Heart left ventricle (tissue), 16 donors: Measurements from ENCODE around the gene IL34. TPM values are rescaled to one million over a fixed set of nuclear protein-coding genes. Genes with fewer than 3 reads are reported as not detected.

Experiments
- ATAC-seq, 4 donors: fragments of 200-7000 bp; cut with Tn5 transposase; one replicate each; pipeline ENCODE4 v1.9.1; 2020 to 2022; ENCODE audit warnings: moderate library complexity in 4 of 4, mild to moderate bottlenecking in 3 of 4, moderate number of reproducible peaks in 1 of 4
- DNase-seq, 5 donors: peaks; one replicate each; pipeline ENCODE4 v3.0.0-alpha.2; 2020
- H3K27ac ChIP-seq, 12 donors: fragments of 200-600 bp; sonication (generic) in 4 of 12; one replicate each; pipeline versions ENCODE4 v1.5.0 to v1.8.0; 2016 to 2022; ENCODE audit warnings: mild to moderate bottlenecking in 2 of 12
- H3K27me3 ChIP-seq, 9 donors: fragments of 200-600 bp; sonication (generic) in 2 of 9; one replicate each; pipeline versions ENCODE4 v1.5.1 to v1.8.0; 2016 to 2022; ENCODE audit warnings: mild to moderate bottlenecking in 3 of 9
- H3K36me3 ChIP-seq, 9 donors: fragments of 200-600 bp; sonication (generic) in 2 of 9; one replicate each; pipeline versions ENCODE4 v1.5.0 to v1.8.0; 2018 to 2022; ENCODE audit warnings: mild to moderate bottlenecking in 2 of 9
- H3K4me1 ChIP-seq, 12 donors: fragments of 200-600 bp; sonication (generic) in 4 of 12; one replicate each; pipeline versions ENCODE4 v1.5.0 to v1.8.0; 2016 to 2022; ENCODE audit warnings: mild to moderate bottlenecking in 3 of 12
- H3K4me3 ChIP-seq, 12 donors: fragments of 200-600 bp; sonication (generic) in 4 of 12; one replicate each; pipeline versions ENCODE4 v1.5.0 to v1.8.0; 2017 to 2022; ENCODE audit warnings: mild to moderate bottlenecking in 9 of 12, moderate library complexity in 4 of 12
- H3K9me3 ChIP-seq, 12 donors: fragments of 200-600 bp; sonication (generic) in 4 of 12; one replicate each; pipeline versions ENCODE4 v1.5.0 to v1.8.0; 2016 to 2022; ENCODE audit warnings: mild to moderate bottlenecking in 1 of 12
- POLR2A ChIP-seq, 2 donors: fragments of 450-650 bp; IDR thresholded peaks; one replicate each; pipeline ENCODE4 v1.6.1; 2017; ENCODE audit warnings: antibody characterized with exemption in 2 of 2, mild to moderate bottlenecking in 2 of 2, moderate library complexity in 2 of 2
- WGBS, 4 donors: extraction: QIAGEN DNeasy Blood & Tissue Kit in 2 of 4; methylation state at CpG; one replicate each; pipeline versions ENCODE4 v1.1.5 to v1.1.7; 2013 to 2018; 5-methylcytosine and 5-hydroxymethylcytosine counted together
- intact Hi-C, 10 donors: fragments of 100-400 bp; cut with DNase I; formaldehyde crosslinking; loops; one replicate each; pipeline versions ENCODE4 v1.11.1 to v1.14.2; 2022
- polyA plus RNA-seq, 2 donors: library from polyadenylated mRNA; stranded (reverse); fragments of 200-250 nt; gene quantifications; one replicate each; pipeline ENCODE4 v1.2.3, GENCODE V29; 2013
- total RNA-seq, 9 donors: library from RNA; depleted of rRNA in 2 of 9; stranded (reverse); fragments of >200 nt in 2 of 9; fragmentation: NEBNext Ultra II Directional in 3 of 9; extraction: Animal tissue kit (Norgen Biotek cat#: 25700) in 3 of 9; gene quantifications; one replicate each; pipeline versions ENCODE4 v1.1.0 to v1.2.4, GENCODE V29; 2016 to 2023
- TF ChIP-seq, protein P1 (sequence below), 12 donors: fragments of 200-600 bp; sonication (generic) in 4 of 12; IDR thresholded peaks; one replicate each; pipeline versions ENCODE4 v1.5.0 to v1.8.0; 2018 to 2022; ENCODE audit warnings: antibody characterized with exemption in 12 of 12, mild to moderate bottlenecking in 5 of 12
- donor health status: ischemic (EF 13 %, LVEDD 7.1; RV severe dilation, severe dysfunction).
- donor health status: healthy with polysubstance abuse.
- donor health status: DM: no; HTN: yes; CAD: no.
- donor health status: DM: no; HTN: no; CAD: no.
- donor health status: ischemic (EF 25% LVEDD 6.9; RV normal size, moderate dysfunction).
- donor health status: ischemic (EF 25% LVEDD 5.7; RV mildly dilated, moderate dysfunction).
- donor health status: healthy.
- donor health status: DM: yes; HTN: yes; CAD: no.
- donor health status: ischemic (EF 35%, LVEDD 5.7; RV mildly dilated, moderate dysfunction).
- donor health status: nonischemic (EF 11% LVEDD 7.7; RV severe dilation, severe dysfunction).
- donor health status: DM: yes; HTN: yes; CAD: no.
- donor health status: PGD.
- donor health status: ischemic (EF 29% LVEDD 5.4; RV normal size, mild dysfunction).
- donor health status: nonischemic (EF 23%, LVEDD 6.1; RV moderate dilation, normal function).

The IL34 gene
- total and polyA plus RNA-seq, 11 donors: 0.49 to 6.5 (median 2.5) TPM

DNA sequence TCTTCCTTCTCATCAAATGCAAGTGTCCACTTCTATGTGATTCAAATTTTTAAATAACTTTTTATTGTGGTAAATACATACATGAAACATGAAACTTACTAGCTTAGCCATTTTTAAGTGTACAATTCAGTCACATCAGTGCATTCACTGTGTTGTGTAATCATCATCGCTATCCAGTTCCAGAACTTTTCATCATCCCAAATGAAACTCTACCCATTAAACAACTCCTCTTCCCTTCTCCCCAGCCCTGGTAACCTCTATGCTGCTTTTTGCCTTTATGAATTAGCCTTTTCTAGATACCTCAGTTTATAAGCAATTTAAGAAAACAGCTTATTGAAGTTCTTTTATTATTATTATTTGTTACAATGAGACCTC, 41.1 kb upstream of the IL34 start:
- peaks cover 0 to 7% (median 1%) of the 10 kb centered on the region in 12 donors for H3K4me1 ChIP-seq
- H3K36me3 ChIP-seq: no peaks in the 10 kb centered on the region
- no peaks in the 10 kb centered on the region for H3K27me3 ChIP-seq
- intact Hi-C loops: no loop called here
- no peaks in the 10 kb centered on the region for H3K9me3 ChIP-seq
- 78 to 87% (median 82%) methylated on average over 1 of the region's 1 CpG for WGBS, 4 donors
- DNase-seq (no peak), ATAC-seq (no peak)
- H3K4me3 ChIP-seq: no peak overlapping the region
- TF ChIP-seq, protein P1, sequence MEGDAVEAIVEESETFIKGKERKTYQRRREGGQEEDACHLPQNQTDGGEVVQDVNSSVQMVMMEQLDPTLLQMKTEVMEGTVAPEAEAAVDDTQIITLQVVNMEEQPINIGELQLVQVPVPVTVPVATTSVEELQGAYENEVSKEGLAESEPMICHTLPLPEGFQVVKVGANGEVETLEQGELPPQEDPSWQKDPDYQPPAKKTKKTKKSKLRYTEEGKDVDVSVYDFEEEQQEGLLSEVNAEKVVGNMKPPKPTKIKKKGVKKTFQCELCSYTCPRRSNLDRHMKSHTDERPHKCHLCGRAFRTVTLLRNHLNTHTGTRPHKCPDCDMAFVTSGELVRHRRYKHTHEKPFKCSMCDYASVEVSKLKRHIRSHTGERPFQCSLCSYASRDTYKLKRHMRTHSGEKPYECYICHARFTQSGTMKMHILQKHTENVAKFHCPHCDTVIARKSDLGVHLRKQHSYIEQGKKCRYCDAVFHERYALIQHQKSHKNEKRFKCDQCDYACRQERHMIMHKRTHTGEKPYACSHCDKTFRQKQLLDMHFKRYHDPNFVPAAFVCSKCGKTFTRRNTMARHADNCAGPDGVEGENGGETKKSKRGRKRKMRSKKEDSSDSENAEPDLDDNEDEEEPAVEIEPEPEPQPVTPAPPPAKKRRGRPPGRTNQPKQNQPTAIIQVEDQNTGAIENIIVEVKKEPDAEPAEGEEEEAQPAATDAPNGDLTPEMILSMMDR (IDR thresholded peaks at IDR 0.05): no peak
- TF ChIP-seq POLR2A (IDR thresholded peaks at IDR 0.05): no peak
- no peak overlapping the region for H3K27ac ChIP-seq

DNA sequence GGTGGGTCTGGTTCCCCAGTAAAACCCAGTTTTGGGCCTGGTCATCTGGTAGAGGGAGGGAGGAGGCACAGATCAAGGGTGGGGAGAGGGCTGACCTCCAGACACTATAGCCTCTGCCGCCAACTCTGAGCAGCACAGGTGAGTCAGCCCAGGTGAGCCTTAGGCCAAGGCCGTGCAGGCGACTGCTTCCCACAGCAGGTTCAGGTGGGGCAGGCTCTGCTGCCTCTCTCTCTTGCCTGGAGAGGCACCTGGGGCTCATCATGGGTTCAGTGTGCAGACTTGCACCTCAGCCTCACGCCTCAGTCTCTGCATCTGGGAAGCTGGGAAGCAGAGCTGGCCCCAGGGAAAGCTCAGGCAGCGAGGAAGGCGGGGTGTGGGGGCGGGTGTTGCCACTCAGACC, 37.8 kb upstream of the IL34 start:
- H3K36me3 ChIP-seq: no peaks in the 10 kb centered on the region
- TF ChIP-seq, protein P1 (IDR thresholded peaks at IDR 0.05): no peak
- TF ChIP-seq POLR2A (IDR thresholded peaks at IDR 0.05): no peak
- intact Hi-C loops: no loop called here
- peaks cover 0 to 12% (median 2%) of the 10 kb centered on the region in 12 donors for H3K4me1 ChIP-seq
- no peak overlapping the region for H3K27ac ChIP-seq
- no peaks in the 10 kb centered on the region for H3K27me3 ChIP-seq
- 92 to 98% (median 95%) methylated on average over 5 to 7 of the region's 7 CpGs for WGBS, 4 donors
- DNase-seq (no peak), ATAC-seq (no peak)
- H3K4me3 ChIP-seq: no peak overlapping the region
- H3K9me3 ChIP-seq: no peaks in the 10 kb centered on the region

DNA sequence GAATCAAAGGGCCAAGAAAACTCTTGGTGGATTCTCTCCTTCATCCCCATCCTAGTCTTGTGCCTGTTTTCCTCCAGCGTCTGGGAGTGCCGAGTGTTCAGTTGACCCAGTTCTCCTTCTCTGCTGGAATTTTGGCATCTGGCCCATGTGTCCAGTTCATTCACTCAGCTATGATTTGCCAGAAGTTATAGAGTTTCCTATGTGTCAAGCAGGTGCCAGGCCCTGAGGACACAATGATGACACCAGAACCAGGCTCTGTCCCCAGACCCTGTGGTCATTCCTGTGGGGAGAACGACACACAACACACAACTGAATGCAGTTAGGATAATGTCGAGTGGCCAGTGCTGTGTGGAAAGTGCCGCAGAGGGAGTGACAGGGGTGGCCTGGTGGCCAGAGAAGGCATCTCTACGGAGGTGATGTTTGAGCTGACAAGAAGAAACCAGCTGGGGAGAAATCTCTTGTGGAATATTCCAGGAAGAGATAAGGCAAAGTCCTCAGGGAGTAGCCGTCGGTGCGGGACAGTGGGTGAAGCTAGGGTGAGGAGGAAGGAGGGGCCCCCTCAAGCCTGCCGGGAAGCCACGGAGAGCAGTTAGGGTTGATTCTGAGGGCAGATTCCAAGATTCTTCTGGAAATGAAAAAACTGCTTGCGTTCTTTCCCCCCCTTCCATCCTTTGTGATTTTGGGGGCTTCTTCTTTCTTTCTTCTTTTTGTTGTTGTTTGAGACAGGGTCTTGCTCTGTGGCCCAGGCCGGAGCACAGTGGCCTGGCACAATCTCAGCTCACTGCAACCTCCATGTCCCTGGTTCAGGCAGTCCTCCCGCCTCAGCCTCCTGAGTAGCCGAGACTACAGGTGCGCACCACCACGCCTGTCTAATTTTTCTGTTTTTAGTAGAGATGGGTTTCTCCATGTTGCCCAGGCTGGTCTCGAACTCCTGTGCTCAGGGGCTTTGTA, 35.8 kb upstream of the IL34 start:
- 65 to 74% (median 68%) methylated on average over 18 of the region's 18 CpGs for WGBS, 4 donors

DNA sequence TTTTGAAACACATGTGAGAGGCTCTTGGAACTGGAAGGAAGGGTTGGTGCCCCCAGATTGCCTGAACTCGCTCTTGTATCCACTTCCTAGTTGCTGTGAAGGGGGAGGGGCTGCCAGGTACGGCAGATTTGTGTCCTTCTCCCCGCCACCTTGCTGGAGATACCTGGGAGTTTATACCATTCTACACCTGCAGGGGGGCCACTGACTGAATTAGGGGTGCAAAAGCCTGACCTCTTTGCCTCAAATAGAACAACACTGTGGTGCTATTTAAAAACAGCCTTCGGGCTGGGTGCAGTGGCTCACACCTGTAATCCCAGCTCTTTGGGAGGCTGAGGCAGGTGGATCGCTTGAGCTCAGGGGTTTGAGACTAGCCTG, 35.1 kb upstream of the IL34 start:
- 88 to 100% (median 95%) methylated on average over 5 of the region's 5 CpGs for WGBS, 4 donors
- H3K27ac ChIP-seq: no peak overlapping the region

More for the DNA sequence above, 35.8 kb upstream of the IL34 start:
- H3K4me1 ChIP-seq: peaks cover 0 to 12% (median 2%) of the 10 kb centered on the region in 12 donors
- TF ChIP-seq, protein P1 (IDR thresholded peaks at IDR 0.05): no peak
- no peak for TF ChIP-seq POLR2A (IDR thresholded peaks at IDR 0.05)
- no peak overlapping the region for H3K27ac ChIP-seq
- DNase-seq (peak in 4 of 5 donors; percentile 39 to 60 (median 48)), ATAC-seq (peak in 3 of 4 donors; percentile 36 to 59 (median 49))
- no peaks in the 10 kb centered on the region for H3K9me3 ChIP-seq
- intact Hi-C loops: no loop called here
- H3K36me3 ChIP-seq: no peaks in the 10 kb centered on the region
- H3K27me3 ChIP-seq: no peaks in the 10 kb centered on the region
- no peak overlapping the region for H3K4me3 ChIP-seq

More for the DNA sequence above, 35.1 kb upstream of the IL34 start:
- H3K27me3 ChIP-seq: no peaks in the 10 kb centered on the region
- no peaks in the 10 kb centered on the region for H3K36me3 ChIP-seq
- H3K9me3 ChIP-seq: no peaks in the 10 kb centered on the region
- H3K4me1 ChIP-seq: peaks cover 0 to 12% (median 2%) of the 10 kb centered on the region in 12 donors
- no peak for ATAC-seq
- DNase-seq: no peak
- no peak for TF ChIP-seq POLR2A (IDR thresholded peaks at IDR 0.05)
- TF ChIP-seq, protein P1 (IDR thresholded peaks at IDR 0.05): no peak
- intact Hi-C loops: no loop called here
- H3K4me3 ChIP-seq: no peak overlapping the region
